Stimulated activated CD8-positive, alpha-beta memory T cell treated with anti-CD3 and anti-CD28 coated beads, Interleukin-7, amount 100 ng/mL, for 24 hours (primary cell): ENCODE data around the gene PCBD1.
A peak's percentile ranks its signal among the peaks of the same experiment; 100 is the strongest.

Experiments used
- DNase-seq: peaks from one replicate; pipeline ENCODE4 v3.0.0-alpha.2; 2020; ENCODE audit warnings: low read depth

Gene PCBD1

DNA sequence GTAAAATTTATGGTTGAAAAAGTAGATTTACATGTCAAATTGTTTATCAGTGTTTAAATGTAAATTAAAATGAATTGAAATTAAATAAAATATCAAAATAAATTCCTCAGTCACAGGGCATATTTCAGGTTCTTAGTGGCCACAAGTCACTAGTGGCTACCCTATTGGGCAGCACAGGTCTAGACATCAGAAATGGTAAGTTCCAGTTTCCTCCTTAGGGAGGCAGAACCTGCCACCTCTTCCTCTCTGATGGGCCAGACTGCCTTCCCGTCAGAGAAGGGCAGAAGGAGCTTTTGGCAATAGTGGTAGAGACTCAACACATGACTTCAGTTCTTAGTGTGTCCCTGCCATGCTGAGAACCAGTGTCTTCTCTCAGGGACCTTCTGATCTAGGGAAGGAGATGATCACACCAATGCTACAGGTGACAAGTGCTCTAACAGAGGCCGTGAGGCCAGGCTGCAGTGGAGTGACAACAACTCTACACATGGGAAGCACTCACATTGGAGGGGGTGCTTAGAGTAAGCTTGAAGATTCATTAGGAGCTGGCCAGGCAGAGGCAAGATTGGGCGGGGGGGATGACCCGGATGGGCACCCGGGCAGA, 14.4 kb upstream of the PCBD1 start:
- no peak for DNase-seq

- DNase-seq: no peak
Observed at GRCh38 chr10:70901276-70901878, 13.0 kb upstream of the PCBD1 start.

DNA sequence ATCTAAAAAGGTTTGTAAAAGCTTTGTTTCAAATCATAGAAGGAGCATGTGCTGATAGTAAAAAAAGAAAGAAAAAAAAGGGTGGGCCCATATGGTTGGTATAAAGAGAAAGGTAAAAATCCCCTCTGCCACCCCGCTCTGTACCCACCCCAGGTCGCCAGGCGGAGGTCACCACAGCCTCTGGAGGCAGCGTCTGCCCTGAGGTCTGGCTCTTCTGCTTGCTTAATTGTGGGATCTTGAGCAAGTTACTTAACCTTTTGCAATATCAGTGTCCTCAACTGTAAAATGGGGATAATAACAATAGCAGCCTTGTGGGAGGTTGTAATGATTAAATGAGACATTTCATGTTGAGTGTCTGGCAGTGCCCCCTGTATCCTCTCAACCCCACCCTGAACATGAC, 10.7 kb upstream of the PCBD1 start:
- DNase-seq: no peak

GRCh38 chr10:70898687-70899086, 10.3 kb upstream of the PCBD1 start:
- no peak for DNase-seq

DNA sequence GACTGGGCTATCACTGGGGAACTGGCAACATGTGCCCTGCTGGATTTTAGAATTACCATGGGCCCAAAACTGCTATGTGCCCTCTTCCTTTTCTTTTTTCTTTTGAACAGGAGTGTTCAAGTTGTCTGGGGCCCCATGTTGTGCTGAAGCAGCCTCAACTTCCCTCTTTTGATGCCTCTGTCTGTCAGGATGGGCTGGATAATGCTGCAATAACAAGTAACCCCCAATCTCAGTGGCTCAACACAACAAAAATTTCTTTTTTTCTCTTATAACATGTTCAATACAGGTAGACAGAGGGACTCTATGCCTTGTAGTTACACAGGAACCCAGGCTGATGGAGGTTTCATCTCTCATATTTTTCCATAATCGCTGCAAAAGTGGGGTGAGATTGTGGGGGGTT, 8.2 kb upstream of the PCBD1 start:
- no peak for DNase-seq

- DNase-seq: no peak
Observed at GRCh38 chr10:70894416-70894815, 6.1 kb upstream of the PCBD1 start.

DNA sequence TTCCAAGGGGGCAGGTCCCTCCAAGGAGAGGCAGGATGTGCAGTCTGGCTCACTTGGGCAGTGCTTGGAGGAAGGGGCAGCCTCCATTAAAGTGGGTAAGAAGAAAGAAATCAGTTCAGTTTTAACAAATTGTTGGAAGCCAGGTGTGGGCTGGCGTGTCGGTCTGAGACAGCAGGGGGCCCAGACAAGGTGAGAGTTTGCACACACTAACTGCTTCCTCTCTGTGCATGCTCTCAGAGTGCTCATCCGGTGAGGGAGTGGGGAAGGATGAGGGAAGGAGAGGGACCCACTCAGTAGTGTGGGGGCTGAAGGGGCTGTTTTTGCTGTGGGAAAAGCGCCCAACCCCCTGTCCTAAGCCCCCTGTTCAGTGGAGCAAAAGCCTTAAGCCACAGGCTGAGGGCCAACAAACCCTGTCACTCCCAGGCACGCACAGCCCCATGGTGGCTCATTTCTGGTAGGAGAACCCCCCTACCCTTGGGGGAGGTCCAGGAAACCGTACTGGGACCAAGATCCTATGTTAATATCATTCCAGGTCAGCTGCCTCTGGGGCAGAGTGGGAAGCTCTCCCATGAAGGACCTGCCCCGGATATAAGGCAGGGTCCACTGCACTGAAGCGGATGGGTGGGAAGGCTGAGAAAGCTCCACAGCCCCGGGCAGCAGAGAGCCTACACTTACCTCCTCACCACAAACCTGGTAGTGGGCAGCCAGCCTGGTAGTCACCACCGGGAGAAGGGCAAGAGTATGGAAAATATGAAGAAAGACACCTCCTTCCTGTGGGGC, 5.1 kb upstream of the PCBD1 start:
- DNase-seq: no peak

DNA sequence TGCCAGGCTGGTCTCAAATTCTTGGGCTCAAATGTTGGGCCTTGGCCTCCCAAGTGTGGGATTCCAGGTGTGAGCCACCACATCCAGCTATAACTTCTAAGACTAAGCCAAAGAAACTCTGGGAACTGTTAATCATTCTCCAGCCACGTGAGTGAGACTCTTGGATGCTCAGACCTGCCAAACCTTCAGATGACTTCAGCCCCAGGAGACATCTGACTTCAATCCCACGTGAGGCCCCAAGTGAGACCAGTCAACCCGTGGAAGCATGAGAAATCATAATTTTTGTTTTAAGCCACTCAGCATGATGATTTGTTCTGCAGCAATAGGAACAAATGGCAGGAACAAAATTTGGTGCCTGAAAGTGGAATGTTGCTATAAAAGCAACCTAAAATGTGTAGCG, 4.3 kb upstream of the PCBD1 start:
- no peak for DNase-seq

GRCh38 chr10:70891627-70892026, 3.3 kb upstream of the PCBD1 start:
- no peak for DNase-seq

- no peak for DNase-seq
Observed at GRCh38 chr10:70890917-70891431, 2.6 kb upstream of the PCBD1 start.

DNA sequence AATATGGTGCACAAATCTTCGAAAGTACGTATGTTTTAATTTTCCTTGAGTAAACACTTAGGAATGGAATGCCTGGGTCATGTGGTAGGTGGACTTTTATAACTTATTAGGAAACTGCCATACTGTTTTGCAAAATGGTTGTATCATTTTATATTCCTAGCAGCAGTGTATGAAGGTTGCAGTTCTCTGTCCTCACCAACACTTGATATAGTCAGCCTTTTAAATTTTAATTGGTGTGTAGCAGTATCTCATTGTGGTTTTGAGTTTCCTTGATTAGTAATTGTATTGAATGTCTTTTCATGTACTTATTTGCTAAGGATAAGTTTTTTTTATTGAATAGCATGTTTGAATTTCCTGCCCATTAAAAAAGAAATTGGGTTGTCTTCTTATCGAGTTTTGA, 926 bp upstream of the PCBD1 start:
- no peak for DNase-seq

- DNase-seq: no peak
Observed at GRCh38 chr10:70886921-70887665, 1.3 kb downstream of the PCBD1 start.

- no peak for DNase-seq
Observed at GRCh38 chr10:70885931-70886903, 2.1 kb downstream of the PCBD1 start.

DNA sequence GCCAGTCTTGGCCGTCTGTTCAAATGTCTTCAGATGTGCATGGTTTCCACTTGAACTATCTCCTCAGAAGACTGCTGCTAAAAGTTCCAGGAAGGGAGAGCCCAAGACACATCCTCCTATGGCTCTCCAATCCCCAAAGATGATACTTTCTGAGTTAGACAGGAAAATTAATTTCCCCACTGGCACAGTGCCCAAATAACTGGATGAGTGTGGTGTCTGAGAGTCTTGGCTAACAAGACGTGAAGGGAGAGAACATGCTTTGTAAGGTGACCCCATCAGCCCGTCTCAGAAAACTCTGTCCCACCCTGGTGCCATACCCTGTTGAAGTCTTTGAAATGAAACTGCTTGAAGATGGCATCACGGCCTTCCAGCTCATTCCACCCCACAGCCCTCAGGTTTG, 2.9 kb downstream of the PCBD1 start:
- no peak for DNase-seq

DNA sequence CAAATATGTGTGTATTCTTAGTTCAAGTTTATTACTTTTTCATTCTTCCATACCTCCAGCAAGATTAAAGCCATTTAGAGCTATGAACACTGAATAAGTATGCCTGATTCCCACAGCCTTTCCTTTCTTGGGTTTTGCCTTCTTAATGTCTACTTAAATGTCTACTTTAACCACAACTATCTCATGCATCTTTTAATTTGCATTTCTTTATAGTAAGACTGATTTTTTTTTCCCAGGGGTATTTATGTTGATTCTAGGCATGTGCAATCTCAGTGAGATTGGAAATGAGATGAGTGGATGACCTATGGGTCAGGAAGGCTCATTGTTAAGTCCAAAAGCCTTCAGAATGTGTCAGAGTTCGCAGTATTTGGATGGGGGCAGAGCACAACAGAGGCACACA, 3.6 kb downstream of the PCBD1 start:
- no peak for DNase-seq

- DNase-seq: peak; percentile 45
Observed at GRCh38 chr10:70880077-70880534, 8.3 kb downstream of the PCBD1 start.

- DNase-seq: no peak
Observed at GRCh38 chr10:70879207-70879606, 9.2 kb downstream of the PCBD1 start.

DNA sequence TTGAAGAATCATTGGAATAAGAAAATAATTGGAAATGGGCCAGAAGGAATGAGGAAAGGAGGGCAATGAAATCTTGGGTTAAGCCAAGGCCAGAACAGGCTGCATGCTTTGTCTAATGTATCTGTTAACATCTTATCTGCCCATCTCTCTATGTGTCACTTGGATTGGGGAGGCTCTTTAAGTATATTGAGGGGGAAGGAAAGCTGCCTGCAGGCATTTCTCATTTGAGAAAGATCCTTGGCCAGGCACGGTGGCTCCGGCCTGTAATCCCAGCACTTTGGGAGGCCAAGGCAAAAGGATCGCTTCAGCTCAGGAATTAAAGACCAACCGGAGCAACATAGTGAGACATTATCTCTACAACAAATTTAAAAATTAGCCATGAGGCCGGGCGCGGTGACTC, 14.3 kb downstream of the PCBD1 start:
- no peak for DNase-seq

DNA sequence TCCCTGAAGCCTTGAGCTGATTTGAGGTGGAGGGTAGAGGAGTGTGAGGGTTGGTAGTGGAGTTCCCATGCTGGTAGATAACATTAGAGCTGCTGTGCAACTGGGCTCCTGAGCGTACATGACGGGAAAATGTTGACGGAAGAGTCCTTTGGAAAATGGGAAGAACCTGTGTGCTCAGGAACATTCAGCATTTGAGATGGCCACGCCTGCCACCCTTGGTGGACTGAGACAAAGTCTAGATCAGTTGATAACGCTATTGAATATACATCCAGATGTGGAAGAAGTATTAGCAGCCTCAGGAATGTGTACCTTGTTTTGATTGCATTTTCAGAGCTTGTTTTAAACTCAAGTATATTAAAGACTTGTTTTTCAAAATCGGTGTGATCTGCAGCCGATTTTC, 16.1 kb downstream of the PCBD1 start:
- DNase-seq: no peak

DNA sequence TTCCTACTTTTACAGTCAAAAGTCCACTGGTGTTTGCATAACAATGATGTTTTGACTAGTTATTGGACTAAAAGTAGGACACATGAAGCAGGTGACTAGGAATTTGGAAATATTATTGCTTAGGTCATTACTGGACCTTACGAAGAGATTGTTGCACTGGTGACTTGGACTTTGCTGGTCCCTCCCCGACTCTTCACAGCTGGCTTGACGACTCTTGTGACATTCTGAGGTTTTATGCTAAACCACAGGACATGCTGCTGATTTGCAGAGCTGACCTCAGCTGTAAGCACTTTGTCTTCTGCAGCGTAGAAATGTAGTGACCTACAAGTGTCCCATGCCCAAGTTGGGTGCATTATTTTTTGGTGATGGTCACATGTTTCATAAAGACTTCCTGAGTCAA, 21.9 kb downstream of the PCBD1 start:
- DNase-seq: no peak

GRCh38 chr10:70864935-70865334, 23.4 kb downstream of the PCBD1 start:
- no peak for DNase-seq
